ENCODE measurements around the gene CHSY1. TPM values are rescaled to one million over a fixed set of nuclear protein-coding genes. Genes with fewer than 3 reads are reported as not detected.

CHSY1 gene
- total RNA-seq, 1 donor from 2014 or later = 38.2 TPM

DNA sequence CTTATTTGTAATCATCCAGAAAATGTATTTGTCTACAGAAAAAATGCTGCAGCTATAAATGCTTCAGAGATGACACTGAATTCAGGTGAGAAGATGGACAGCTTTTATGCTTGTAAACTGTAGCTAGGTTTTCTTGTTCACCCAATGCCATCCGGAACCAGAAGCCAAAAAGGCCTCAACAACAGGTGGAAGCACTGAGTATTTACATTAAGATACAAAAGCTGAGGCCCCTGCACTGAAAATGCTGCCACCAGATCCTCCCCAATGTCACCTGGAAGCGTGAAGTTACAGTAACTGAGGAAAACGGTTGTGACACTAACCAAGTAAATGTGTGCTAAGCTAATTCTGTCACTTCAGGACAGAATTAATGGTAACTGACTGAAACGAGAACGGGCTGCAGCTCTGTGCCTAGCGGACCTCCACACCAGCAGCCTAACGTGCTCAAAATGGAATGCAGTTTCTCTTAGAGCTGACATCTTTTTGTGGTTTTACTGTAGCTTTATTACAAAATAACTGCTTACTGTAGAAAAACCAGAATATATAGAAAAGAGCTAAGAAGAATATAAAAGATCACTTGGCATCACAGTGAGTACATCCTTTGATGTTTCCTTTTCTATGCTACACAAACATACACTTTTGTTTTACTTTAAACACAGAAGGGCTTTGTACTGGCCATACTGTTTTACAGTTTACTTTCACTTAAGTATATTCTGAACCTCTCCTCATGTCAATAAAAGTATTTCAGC is 7.6 kb downstream of the CHSY1 start:
- no peak for DNase-seq
- H3K4me1 Mint-ChIP-seq (ENCODE audit: low read depth, unreplicated experiment) = peaks cover 25% of the 10 kb centered on the region
- no peaks in the 10 kb centered on the region for H3K9me3 Mint-ChIP-seq (ENCODE audit: unreplicated experiment)
- H3K27me3 Mint-ChIP-seq (ENCODE audit: unreplicated experiment) = peaks cover 3% of the 10 kb centered on the region
- H3K27ac Mint-ChIP-seq (ENCODE audit: unreplicated experiment) = no peak overlapping the region
- H3K4me3 Mint-ChIP-seq (ENCODE audit: unreplicated experiment) = no peak overlapping the region
- no peaks in the 10 kb centered on the region for H3K36me3 Mint-ChIP-seq (ENCODE audit: unreplicated experiment)
- TF ChIP-seq, protein P1, sequence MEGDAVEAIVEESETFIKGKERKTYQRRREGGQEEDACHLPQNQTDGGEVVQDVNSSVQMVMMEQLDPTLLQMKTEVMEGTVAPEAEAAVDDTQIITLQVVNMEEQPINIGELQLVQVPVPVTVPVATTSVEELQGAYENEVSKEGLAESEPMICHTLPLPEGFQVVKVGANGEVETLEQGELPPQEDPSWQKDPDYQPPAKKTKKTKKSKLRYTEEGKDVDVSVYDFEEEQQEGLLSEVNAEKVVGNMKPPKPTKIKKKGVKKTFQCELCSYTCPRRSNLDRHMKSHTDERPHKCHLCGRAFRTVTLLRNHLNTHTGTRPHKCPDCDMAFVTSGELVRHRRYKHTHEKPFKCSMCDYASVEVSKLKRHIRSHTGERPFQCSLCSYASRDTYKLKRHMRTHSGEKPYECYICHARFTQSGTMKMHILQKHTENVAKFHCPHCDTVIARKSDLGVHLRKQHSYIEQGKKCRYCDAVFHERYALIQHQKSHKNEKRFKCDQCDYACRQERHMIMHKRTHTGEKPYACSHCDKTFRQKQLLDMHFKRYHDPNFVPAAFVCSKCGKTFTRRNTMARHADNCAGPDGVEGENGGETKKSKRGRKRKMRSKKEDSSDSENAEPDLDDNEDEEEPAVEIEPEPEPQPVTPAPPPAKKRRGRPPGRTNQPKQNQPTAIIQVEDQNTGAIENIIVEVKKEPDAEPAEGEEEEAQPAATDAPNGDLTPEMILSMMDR (IDR thresholded peaks at IDR 0.05; ENCODE audit: partially characterized antibody, unreplicated experiment) = no peak

DNA sequence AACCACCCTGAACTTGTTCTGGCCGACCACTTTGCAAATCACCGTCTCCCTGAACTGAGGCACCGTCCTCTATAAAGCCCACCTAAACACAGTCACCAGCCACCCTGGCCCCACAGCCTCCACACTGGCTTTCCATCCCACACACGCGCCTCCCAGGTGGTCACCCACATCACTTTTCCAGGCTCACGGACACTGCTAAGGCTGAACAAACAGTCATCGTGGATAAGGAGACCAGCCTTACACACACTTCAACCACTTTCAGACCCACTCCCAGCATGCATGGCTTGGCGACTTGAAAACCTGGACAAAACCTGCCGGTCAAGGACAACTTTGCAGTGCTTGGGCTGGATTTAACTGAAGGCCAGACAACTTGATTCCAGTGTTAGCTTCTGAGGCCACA is 8.4 kb downstream of the CHSY1 start:
- H3K36me3 Mint-ChIP-seq (ENCODE audit: unreplicated experiment) = no peaks in the 10 kb centered on the region
- TF ChIP-seq, protein P1 (IDR thresholded peaks at IDR 0.05; ENCODE audit: partially characterized antibody, unreplicated experiment) = no peak
- peaks cover 3% of the 10 kb centered on the region for H3K27me3 Mint-ChIP-seq (ENCODE audit: unreplicated experiment)
- no peak for DNase-seq
- no peak overlapping the region for H3K4me3 Mint-ChIP-seq (ENCODE audit: unreplicated experiment)
- no peaks in the 10 kb centered on the region for H3K9me3 Mint-ChIP-seq (ENCODE audit: unreplicated experiment)
- H3K4me1 Mint-ChIP-seq (ENCODE audit: low read depth, unreplicated experiment) = peaks cover 23% of the 10 kb centered on the region
- H3K27ac Mint-ChIP-seq (ENCODE audit: unreplicated experiment) = no peak overlapping the region

DNA sequence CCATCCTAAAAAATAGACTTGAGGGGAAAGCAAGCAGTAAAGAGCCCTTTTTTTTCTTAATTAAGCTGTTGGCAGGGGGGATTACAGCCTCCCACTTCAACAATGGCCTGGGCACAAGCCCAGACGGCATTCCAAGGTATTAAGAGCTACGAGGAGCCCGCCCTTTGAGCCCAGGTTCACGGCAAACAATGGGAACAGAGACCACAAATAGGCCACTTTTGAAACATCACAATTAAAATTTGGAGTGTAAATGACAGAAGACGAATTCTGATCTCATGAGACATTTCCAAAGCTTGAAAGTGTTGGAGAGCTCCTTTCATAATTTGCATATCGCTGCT is 8.9 kb downstream of the CHSY1 start:
- TF ChIP-seq, protein P1 (IDR thresholded peaks at IDR 0.05; ENCODE audit: partially characterized antibody, unreplicated experiment) = no peak
- no peak for DNase-seq
- no peaks in the 10 kb centered on the region for H3K9me3 Mint-ChIP-seq (ENCODE audit: unreplicated experiment)
- H3K36me3 Mint-ChIP-seq (ENCODE audit: unreplicated experiment) = no peaks in the 10 kb centered on the region
- peaks cover 24% of the 10 kb centered on the region for H3K4me1 Mint-ChIP-seq (ENCODE audit: low read depth, unreplicated experiment)
- H3K4me3 Mint-ChIP-seq (ENCODE audit: unreplicated experiment) = no peak overlapping the region
- peaks cover 3% of the 10 kb centered on the region for H3K27me3 Mint-ChIP-seq (ENCODE audit: unreplicated experiment)
- no peak overlapping the region for H3K27ac Mint-ChIP-seq (ENCODE audit: unreplicated experiment)

DNA sequence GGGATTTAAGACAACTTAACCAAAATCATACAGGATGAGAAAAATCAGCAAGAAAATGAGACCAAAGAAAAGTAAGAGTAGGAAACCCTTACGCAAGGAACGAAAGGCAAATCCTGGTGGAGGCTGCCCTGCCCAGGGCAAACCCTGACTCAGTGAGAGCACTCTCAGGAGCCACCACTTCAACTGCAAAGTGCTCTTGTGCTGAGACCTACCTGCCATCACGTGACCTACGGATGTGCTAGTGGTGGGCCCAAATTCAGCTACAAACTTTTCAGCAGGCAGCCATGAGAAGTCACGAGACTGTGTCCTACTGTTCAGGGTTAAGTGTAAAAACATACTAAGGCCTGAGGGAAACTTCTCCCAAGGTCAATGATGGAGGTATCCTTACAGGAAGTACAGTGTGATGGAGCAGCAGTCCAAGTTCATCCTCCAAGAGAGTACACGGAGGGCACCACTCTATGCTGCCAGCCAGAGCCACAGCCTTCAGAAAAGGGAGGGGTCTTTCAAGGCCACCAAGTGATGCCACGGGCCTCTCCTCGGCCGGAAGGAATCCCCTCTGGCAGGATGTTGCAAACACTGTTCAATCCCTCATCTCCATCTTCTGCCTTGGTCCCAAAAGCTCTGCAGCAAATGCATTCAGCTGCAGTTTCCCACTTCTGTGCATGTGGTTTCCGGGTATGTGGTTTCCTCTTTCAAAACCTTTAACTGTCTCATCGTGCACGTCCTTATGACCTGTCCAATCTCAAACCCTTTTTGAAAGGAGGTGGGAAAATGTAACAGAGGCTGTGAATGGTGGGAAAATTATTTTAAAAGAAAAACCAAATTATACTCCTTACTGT is 9.5 kb downstream of the CHSY1 start:
- Mint-ChIP-seq H3K9me3 (ENCODE audit: unreplicated experiment) (no peaks in the 10 kb centered on the region), H3K27ac (ENCODE audit: unreplicated experiment) (no peak overlapping the region), H3K4me3 (ENCODE audit: unreplicated experiment) (no peak overlapping the region), H3K36me3 (ENCODE audit: unreplicated experiment) (no peaks in the 10 kb centered on the region), H3K27me3 (ENCODE audit: unreplicated experiment) (peaks cover 3% of the 10 kb centered on the region), H3K4me1 (ENCODE audit: low read depth, unreplicated experiment) (peaks cover 20% of the 10 kb centered on the region)
- no peak for DNase-seq
- TF ChIP-seq, protein P1 (IDR thresholded peaks at IDR 0.05; ENCODE audit: partially characterized antibody, unreplicated experiment) = no peak

DNA sequence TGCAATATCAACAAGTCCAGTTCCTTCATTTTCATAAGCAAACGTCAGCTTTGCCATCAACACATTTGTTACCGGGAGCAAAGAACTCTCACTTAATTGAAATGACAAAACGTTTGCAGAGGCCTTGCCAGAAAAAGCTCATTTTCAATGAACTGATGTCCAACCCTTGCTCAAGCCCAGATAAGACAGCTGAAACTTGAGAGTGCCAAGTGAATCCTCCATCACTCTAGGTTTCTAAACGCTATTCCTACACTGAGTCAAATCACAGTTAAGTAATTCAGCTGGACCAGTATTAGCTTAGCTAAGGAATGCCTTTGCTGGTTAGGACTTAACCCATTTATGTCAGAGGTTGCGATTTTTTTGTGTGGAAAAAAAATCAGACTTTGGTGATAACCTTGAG is 11.5 kb downstream of the CHSY1 start:
- TF ChIP-seq, protein P1 (IDR thresholded peaks at IDR 0.05; ENCODE audit: partially characterized antibody, unreplicated experiment) = no peak
- H3K4me3 Mint-ChIP-seq (ENCODE audit: unreplicated experiment) = no peak overlapping the region
- H3K4me1 Mint-ChIP-seq (ENCODE audit: low read depth, unreplicated experiment) = peaks cover 12% of the 10 kb centered on the region
- DNase-seq = no peak
- H3K27ac Mint-ChIP-seq (ENCODE audit: unreplicated experiment) = no peak overlapping the region
- H3K36me3 Mint-ChIP-seq (ENCODE audit: unreplicated experiment) = no peaks in the 10 kb centered on the region
- H3K27me3 Mint-ChIP-seq (ENCODE audit: unreplicated experiment) = peaks cover 3% of the 10 kb centered on the region
- H3K9me3 Mint-ChIP-seq (ENCODE audit: unreplicated experiment) = no peaks in the 10 kb centered on the region

All from glutamatergic neuron (in vitro differentiated cells).